HG03159 (cell line): ENCODE data around the gene AHRR.

Source experiments
- ATAC-seq: cut with Tn5 transposase; IDR thresholded peaks from one replicate; pipeline ENCODE4 v1.9.1; 2021; ENCODE audit warnings: mild to moderate bottlenecking, moderate library complexity; ENCODE audit not compliant: unreplicated experiment

The AHRR gene

GRCh38 chr5:453725-454481 lies 132.4 kb downstream of the AHRR start:
- ATAC-seq: no peak

- ATAC-seq: no peak
These were observed 133.4 kb downstream of the AHRR start for GRCh38 chr5:454936-455335.

- no peak for ATAC-seq
These were observed 134.3 kb downstream of the AHRR start for GRCh38 chr5:455806-456205.

- no peak for ATAC-seq
These were observed 135.1 kb downstream of the AHRR start for GRCh38 chr5:456351-457194.

GRCh38 chr5:457195-457961 lies 135.9 kb downstream of the AHRR start:
- no peak for ATAC-seq

GRCh38 chr5:458547-459353 lies 137.2 kb downstream of the AHRR start:
- no peak for ATAC-seq

GRCh38 chr5:459562-460272 lies 138.2 kb downstream of the AHRR start:
- ATAC-seq: no peak

GRCh38 chr5:460273-460625 lies 138.7 kb downstream of the AHRR start:
- no peak for ATAC-seq

- ATAC-seq: no peak
These were observed 140.6 kb downstream of the AHRR start for GRCh38 chr5:462051-462481.

- ATAC-seq: no peak
These were observed 141.8 kb downstream of the AHRR start for GRCh38 chr5:463301-463700.

GRCh38 chr5:463952-464351 lies 142.4 kb downstream of the AHRR start:
- no peak for ATAC-seq

GRCh38 chr5:464446-464842 lies 142.9 kb downstream of the AHRR start:
- ATAC-seq: no peak

GRCh38 chr5:464843-465590 lies 143.5 kb downstream of the AHRR start:
- ATAC-seq: no peak

- no peak for ATAC-seq
These were observed 144.3 kb downstream of the AHRR start for GRCh38 chr5:465591-466403.

GRCh38 chr5:466661-467310 lies 145.3 kb downstream of the AHRR start:
- no peak for ATAC-seq

GRCh38 chr5:468401-468800 lies 146.9 kb downstream of the AHRR start:
- ATAC-seq: no peak

- ATAC-seq: no peak
These were observed 148.4 kb downstream of the AHRR start for GRCh38 chr5:469752-470483.
